Calu3 (cell line): ENCODE measurements around the gene CREBBP. TPM values are rescaled to one million over a fixed set of nuclear protein-coding genes. Genes with fewer than 3 reads are reported as not detected.

Source experiments
- BruUV-seq: library from RNA; stranded (reverse); fragments of 400-500 nt; replicated peaks from 2 replicates; lab custom pipeline; 2021; lab: Mats Ljungman, UMichigan
- CTCF ChIA-PET: fragments of 300-600 bp; sonication (Branson Sonifier 250); formaldehyde crosslinking; loops from one replicate; lab custom pipeline; 2022; ENCODE audit warnings: antibody characterized with exemption; lab: Charles Lee
- DNase-seq: peaks from one replicate; pipeline ENCODE4 v3.0.0; 2022
- H3K27ac Mint-ChIP-seq: one replicate; pipeline ENCODE4 v1.8.0; 2022; ENCODE audit warnings: mixed read lengths; ENCODE audit not compliant: unreplicated experiment
- H3K27me3 Mint-ChIP-seq: one replicate; pipeline ENCODE4 v1.8.0; 2022; ENCODE audit warnings: mixed read lengths; ENCODE audit not compliant: unreplicated experiment
- H3K36me3 Mint-ChIP-seq: one replicate; pipeline ENCODE4 v1.8.0; 2022; ENCODE audit warnings: mild to moderate bottlenecking, moderate library complexity, mixed read lengths; ENCODE audit not compliant: insufficient read depth, unreplicated experiment
- H3K4me1 Mint-ChIP-seq: one replicate; pipeline ENCODE4 v1.8.0; 2022; ENCODE audit warnings: mild to moderate bottlenecking, low read depth, mixed read lengths; ENCODE audit not compliant: unreplicated experiment
- H3K4me3 Mint-ChIP-seq: one replicate; pipeline ENCODE4 v1.8.0; 2022; ENCODE audit warnings: mild to moderate bottlenecking, low read depth, moderate library complexity, mixed read lengths; ENCODE audit not compliant: unreplicated experiment
- H3K9me3 Mint-ChIP-seq: one replicate; pipeline ENCODE4 v1.8.0; 2022; ENCODE audit warnings: low read depth, mixed read lengths; ENCODE audit not compliant: unreplicated experiment
- CTCF ChIP-seq: fragments of 200-600 bp; IDR thresholded peaks from one replicate; pipeline ENCODE4 v1.8.0; 2022; ENCODE audit warnings: antibody characterized with exemption; ENCODE audit not compliant: unreplicated experiment
- intact Hi-C: fragments of 100-400 bp; cut with micrococcal nuclease; formaldehyde crosslinking; loops from one replicate; pipeline ENCODE4 v1.10.0; 2022; ENCODE audit not compliant: unreplicated experiment
- total RNA-seq: library from RNA; stranded (reverse); gene quantifications from 2 replicates; pipeline ENCODE4 v1.2.3, GENCODE V29; 2022

Gene CREBBP
- total RNA-seq, 1 experiment from 2014 or later: 91.0 TPM

GRCh38 chr16:3868967-3869366 lies 11.5 kb downstream of the CREBBP start:
- CTCF ChIA-PET: no interaction called here
- intact Hi-C loops: no loop called here
- no peaks in the 10 kb centered on the region for H3K9me3 Mint-ChIP-seq
- H3K36me3 Mint-ChIP-seq: no peaks in the 10 kb centered on the region
- TF ChIP-seq CTCF: no peak
- BruUV-seq: no TSS peak
- H3K27ac Mint-ChIP-seq: no peak overlapping the region
- DNase-seq: no peak
- H3K4me1 Mint-ChIP-seq: peaks cover 41% of the 10 kb centered on the region
- H3K4me3 Mint-ChIP-seq: no peak overlapping the region
- H3K27me3 Mint-ChIP-seq: no peaks in the 10 kb centered on the region

- no peak overlapping the region for H3K27ac Mint-ChIP-seq
- no peaks in the 10 kb centered on the region for H3K27me3 Mint-ChIP-seq
- TF ChIP-seq CTCF: no peak
- intact Hi-C loops: no loop called here
- BruUV-seq: no TSS peak
- H3K36me3 Mint-ChIP-seq: no peaks in the 10 kb centered on the region
- CTCF ChIA-PET: no interaction called here
- H3K4me3 Mint-ChIP-seq: no peak overlapping the region
- H3K4me1 Mint-ChIP-seq: peaks cover 37% of the 10 kb centered on the region
- DNase-seq: no peak
- no peaks in the 10 kb centered on the region for H3K9me3 Mint-ChIP-seq
Measured at GRCh38 chr16:3868556-3868955, 12.0 kb downstream of the CREBBP start.

GRCh38 chr16:3866703-3867431 lies 13.6 kb downstream of the CREBBP start:
- Mint-ChIP-seq H3K27ac (no peak overlapping the region), H3K9me3 (no peaks in the 10 kb centered on the region), H3K27me3 (no peaks in the 10 kb centered on the region), H3K36me3 (no peaks in the 10 kb centered on the region), H3K4me1 (peaks cover 34% of the 10 kb centered on the region), H3K4me3 (no peak overlapping the region)
- no TSS peak for BruUV-seq
- no peak for DNase-seq
- CTCF ChIA-PET: no interaction called here
- intact Hi-C loops: no loop called here
- TF ChIP-seq CTCF: no peak

GRCh38 chr16:3865241-3865640 lies 15.3 kb downstream of the CREBBP start:
- no peak overlapping the region for H3K27ac Mint-ChIP-seq
- CTCF ChIA-PET: no interaction called here

More at GRCh38 chr16:3865241-3865640, 15.3 kb downstream of the CREBBP start:
- intact Hi-C loops: no loop called here
- DNase-seq: no peak
- no TSS peak for BruUV-seq
- Mint-ChIP-seq H3K36me3 (no peaks in the 10 kb centered on the region), H3K4me1 (peaks cover 29% of the 10 kb centered on the region), H3K27me3 (no peaks in the 10 kb centered on the region), H3K4me3 (no peak overlapping the region), H3K9me3 (no peaks in the 10 kb centered on the region)
- no peak for TF ChIP-seq CTCF
